B cell (primary cell): Measurements from ENCODE around the gene SOX6. TPM values are rescaled to one million over a fixed set of nuclear protein-coding genes. Genes with fewer than 3 reads are reported as not detected.

Source experiments
- ATAC-seq: fragments of 200-7000 bp; cut with Tn5 transposase; one replicate; pipeline ENCODE4 v1.10.0; 2021; ENCODE audit warnings: low read depth, mild to moderate bottlenecking, moderate number of reproducible peaks, moderate library complexity
- CTCF ChIA-PET: fragments of 350-600 bp; sonication (Branson Sonifier 250); formaldehyde crosslinking; loops from one replicate; lab custom pipeline; 2021; ENCODE audit warnings: antibody characterized with exemption, inconsistent platforms; lab: Charles Lee
- POLR2A ChIA-PET: fragments of 350-600 bp; sonication (Branson Sonifier 250); formaldehyde crosslinking; loops from one replicate; lab custom pipeline; 2021; ENCODE audit warnings: antibody characterized with exemption; lab: Charles Lee
- DNase-seq: peaks from one replicate; pipeline ENCODE4 v3.0.0; 2013
- H2AFZ ChIP-seq: 2 replicates; pipeline ENCODE4 v1.6.1; 2012; ENCODE audit warnings: mild to moderate bottlenecking, low read depth, low read length; ENCODE audit not compliant: insufficient read depth, poor library complexity, severe bottlenecking
- H3K27ac ChIP-seq, 2 donors: 1 replicate in 1 of 2; 2 replicates in 1 of 2; pipeline ENCODE4 v1.5.1; 2012 to 2013; ENCODE audit warnings: low read length in 2 of 2, mild to moderate bottlenecking in 2 of 2, moderate library complexity in 1 of 2
- H3K27me3 ChIP-seq, 4 experiments: fragments of 200-600 bp in 1 of 4; sonication (generic) in 1 of 4; replicated peaks in 1 of 4; 1 replicate in 2 of 4; 2 replicates in 2 of 4; pipeline versions ENCODE4 v1.6.1 to v1.7.0; 2013 to 2016; ENCODE audit warnings: low read length in 3 of 4, mild to moderate bottlenecking in 2 of 4, mixed read lengths in 1 of 4, moderate library complexity in 1 of 4; ENCODE audit not compliant: insufficient read depth in 4 of 4, control insufficient read depth in 3 of 4; ENCODE audit errors: control extremely low read depth in 1 of 4
- H3K36me3 ChIP-seq, 2 experiments: replicated peaks in 1 of 2; 1 replicate in 1 of 2; 2 replicates in 1 of 2; pipeline versions ENCODE4 v1.6.1 to v1.7.1; 2013; ENCODE audit warnings: low read length in 1 of 2; ENCODE audit not compliant: insufficient read depth in 2 of 2, control insufficient read depth in 1 of 2; ENCODE audit errors: control extremely low read depth in 1 of 2, extremely low read depth in 1 of 2
- H3K4me1 ChIP-seq, 2 donors: fragments of 200-600 bp in 1 of 2; sonication (generic) in 1 of 2; 1 replicate in 1 of 2; 2 replicates in 1 of 2; pipeline versions ENCODE4 v1.5.1 to v1.6.1; 2013 to 2017; ENCODE audit warnings: low read length in 2 of 2; ENCODE audit not compliant: control insufficient read depth in 2 of 2, insufficient read depth in 2 of 2
- H3K4me2 ChIP-seq: replicated peaks from 2 replicates; pipeline ENCODE3; 2012; ENCODE audit warnings: mild to moderate bottlenecking, low read depth, low read length; ENCODE audit not compliant: poor library complexity, severe bottlenecking
- H3K4me3 ChIP-seq, 5 experiments: fragments of 200-600 bp in 1 of 5; sonication (generic) in 1 of 5; 1 replicate in 3 of 5; 2 replicates in 2 of 5; pipeline versions ENCODE4 v1.5.1 to v1.7.0; 2011 to 2016; ENCODE audit warnings: low read length in 4 of 5, mild to moderate bottlenecking in 4 of 5, low read depth in 2 of 5, control low read depth in 1 of 5, moderate library complexity in 1 of 5; ENCODE audit not compliant: insufficient read depth in 1 of 5; ENCODE audit errors: control extremely low read depth in 1 of 5, extremely low read depth in 1 of 5
- H3K79me2 ChIP-seq: fragments of 200-600 bp; sonication (generic); one replicate; pipeline ENCODE4 v1.6.0; 2016; ENCODE audit warnings: low read length; ENCODE audit not compliant: control insufficient read depth, insufficient read depth
- H3K9ac ChIP-seq: fragments of 200-600 bp; sonication (generic); 2 replicates; pipeline ENCODE4 v1.6.1; 2017; ENCODE audit warnings: mild to moderate bottlenecking, low read length, moderate library complexity
- H3K9me3 ChIP-seq, 3 donors: one replicate each; pipeline versions ENCODE4 v1.6.1 to v1.7.1; 2013; ENCODE audit warnings: low read length in 2 of 3; ENCODE audit not compliant: control insufficient read depth in 2 of 3, insufficient read depth in 1 of 3; ENCODE audit errors: control extremely low read depth in 1 of 3
- H4K20me1 ChIP-seq: 2 replicates; pipeline ENCODE4 v1.6.0; 2012; ENCODE audit warnings: mild to moderate bottlenecking, low read length; ENCODE audit not compliant: insufficient read depth, control insufficient read depth, poor library complexity, severe bottlenecking
- H3K27ac Mint-ChIP-seq: one replicate; pipeline ENCODE4 v1.8.0; 2021; ENCODE audit warnings: mixed read lengths
- H3K27me3 Mint-ChIP-seq: one replicate; pipeline ENCODE4 v1.8.0; 2021; ENCODE audit warnings: mixed read lengths
- H3K4me1 Mint-ChIP-seq: one replicate; pipeline ENCODE4 v1.8.0; 2021; ENCODE audit warnings: mixed read lengths
- H3K4me3 Mint-ChIP-seq: one replicate; pipeline ENCODE4 v1.8.0; 2021; ENCODE audit warnings: mixed read lengths
- H3K9me3 Mint-ChIP-seq: one replicate; pipeline ENCODE4 v1.8.0; 2022; ENCODE audit warnings: mixed read lengths; ENCODE audit not compliant: insufficient read depth
- CTCF ChIP-seq: fragments of 200-600 bp; IDR thresholded peaks from one replicate; pipeline ENCODE4 v1.8.0; 2022; ENCODE audit warnings: antibody characterized with exemption, mild to moderate bottlenecking
- EZH2 ChIP-seq: IDR thresholded peaks from 2 replicates; pipeline ENCODE4 v1.6.1; 2012; ENCODE audit warnings: borderline replicate concordance, low read depth, mild to moderate bottlenecking, moderate library complexity, low read length; ENCODE audit not compliant: insufficient read depth, poor library complexity, severe bottlenecking
- WGBS: methylation state at CpG from one replicate; pipeline ENCODE4 v1.1.5; 2013; ENCODE audit warnings: missing lambda C conversion rate; ENCODE audit not compliant: insufficient coverage; 5-methylcytosine and 5-hydroxymethylcytosine counted together
- intact Hi-C: fragments of 100-400 bp; cut with micrococcal nuclease; formaldehyde crosslinking; loops from one replicate; pipeline ENCODE4 v1.10.0; 2022
- polyA plus RNA-seq: library from polyadenylated mRNA; depleted of rRNA; stranded (reverse); fragments of >200 nt; gene quantifications from 2 replicates; pipeline ENCODE4 v1.2.3, GENCODE V29; 2012
- total RNA-seq, 2 donors: library from RNA; stranded (reverse); fragments of 120-200 nt in 1 of 2; gene quantifications; 1 replicate in 1 of 2; 2 replicates in 1 of 2; pipeline versions ENCODE4 v1.2.3 to v1.2.4, GENCODE V29; 2013 to 2022

SOX6 gene
- total and polyA plus RNA-seq, 2 donors (not counting 1 experiment from before 2014, with no cell fraction given): not detected

- Histone ChIP-seq H3K9me3 (peaks cover 0 to 22% (median 0%) of the 10 kb centered on the region in 3 donors), H3K9ac (no peak overlapping the region), H3K27ac (no peak overlapping the region), H3K79me2 (no peaks in the 10 kb centered on the region), H3K4me1 (no peaks in the 10 kb centered on the region), H3K36me3 (no peaks in the 10 kb centered on the region), H3K4me3 (no peak overlapping the region), H3K27me3 (peaks cover 0 to 4% (median 0%) of the 10 kb centered on the region in 4 experiments), H4K20me1 (no peaks in the 10 kb centered on the region), H3K4me2 (no peak overlapping the region), H2AFZ (no peak overlapping the region)
- H3K4me3 Mint-ChIP-seq: no peak overlapping the region
- CTCF ChIA-PET: no interaction called here
- H3K9me3 Mint-ChIP-seq: no peaks in the 10 kb centered on the region
- no peak for TF ChIP-seq EZH2
- TF ChIP-seq CTCF: no peak
- H3K27me3 Mint-ChIP-seq: peaks cover 6% of the 10 kb centered on the region
- POLR2A ChIA-PET: no interaction called here
- WGBS: 97% methylated on average over 24 of the region's 24 CpGs
- DNase-seq (no peak), ATAC-seq (no peak)
- intact Hi-C loops: no loop called here
- H3K4me1 Mint-ChIP-seq: no peaks in the 10 kb centered on the region
- no peak overlapping the region for H3K27ac Mint-ChIP-seq
Observed at GRCh38 chr11:15938121-15938611, 418.2 kb downstream of the SOX6 start.

GRCh38 chr11:15937601-15938120 is 418.7 kb downstream of the SOX6 start:
- no peaks in the 10 kb centered on the region for H3K9me3 Mint-ChIP-seq
- no peaks in the 10 kb centered on the region for H3K4me1 ChIP-seq
- DNase-seq (no peak), ATAC-seq (no peak)
- H3K27ac ChIP-seq: no peak overlapping the region
- no peaks in the 10 kb centered on the region for H3K79me2 ChIP-seq
- no peaks in the 10 kb centered on the region for H4K20me1 ChIP-seq
- intact Hi-C loops: no loop called here
- peaks cover 0 to 22% (median 0%) of the 10 kb centered on the region in 3 donors for H3K9me3 ChIP-seq
- H3K4me3 ChIP-seq: no peak overlapping the region
- H3K4me1 Mint-ChIP-seq: no peaks in the 10 kb centered on the region
- H3K4me3 Mint-ChIP-seq: no peak overlapping the region
- ChIA-PET POLR2A (no interaction called here), CTCF (no interaction called here)
- peaks cover 6% of the 10 kb centered on the region for H3K27me3 Mint-ChIP-seq
- 96% methylated on average over 11 of the region's 12 CpGs for WGBS
- no peaks in the 10 kb centered on the region for H3K36me3 ChIP-seq
- no peak overlapping the region for H3K27ac Mint-ChIP-seq
- TF ChIP-seq EZH2 (no peak), CTCF (no peak)
- no peak overlapping the region for H3K4me2 ChIP-seq
- H3K27me3 ChIP-seq: peaks cover 0 to 4% (median 0%) of the 10 kb centered on the region in 4 experiments
- no peak overlapping the region for H2AFZ ChIP-seq
- no peak overlapping the region for H3K9ac ChIP-seq
